Bronchial epithelial cell (primary cell): ENCODE results near the gene MMP24. TPM values are rescaled to one million over a fixed set of nuclear protein-coding genes. Genes with fewer than 3 reads are reported as not detected.

Source experiments
- DNase-seq: peaks from one replicate; pipeline ENCODE4 v3.0.0-alpha.2; 2010; ENCODE audit warnings: low read depth
- FAIRE-seq: peaks from 2 replicates; lab custom pipeline; 2011; peaks lifted over from hg19 to GRCh38; lab: Jason Lieb, UNC
- H3K27me3 ChIP-seq: 2 replicates; pipeline ENCODE4 v1.5.1; 2011; ENCODE audit warnings: low read length; ENCODE audit not compliant: control insufficient read depth, insufficient read depth
- H3K36me3 ChIP-seq: 2 replicates; pipeline ENCODE4 v1.5.1; 2011; ENCODE audit warnings: low read length; ENCODE audit not compliant: control insufficient read depth, insufficient read depth
- H3K4me3 ChIP-seq: 2 replicates; pipeline ENCODE4 v1.5.1; 2011; ENCODE audit warnings: mild to moderate bottlenecking, low read depth, low read length, control low read depth
- total RNA-seq: library from RNA; depleted of rRNA; stranded (reverse); fragments of >200 nt; gene quantifications from 2 replicates; pipeline ENCODE4 v1.2.1, GENCODE V29; 2014
- TF ChIP-seq, protein P1 (sequence below): IDR thresholded peaks from 2 replicates; pipeline ENCODE4 v1.5.1; 2011; ENCODE audit warnings: mild to moderate bottlenecking, moderate library complexity, low read length, control low read depth, inconsistent platforms; ENCODE audit not compliant: insufficient read depth, severe bottlenecking

The MMP24 gene
- total RNA-seq, 1 donor from 2014 or later, result not detected

DNA sequence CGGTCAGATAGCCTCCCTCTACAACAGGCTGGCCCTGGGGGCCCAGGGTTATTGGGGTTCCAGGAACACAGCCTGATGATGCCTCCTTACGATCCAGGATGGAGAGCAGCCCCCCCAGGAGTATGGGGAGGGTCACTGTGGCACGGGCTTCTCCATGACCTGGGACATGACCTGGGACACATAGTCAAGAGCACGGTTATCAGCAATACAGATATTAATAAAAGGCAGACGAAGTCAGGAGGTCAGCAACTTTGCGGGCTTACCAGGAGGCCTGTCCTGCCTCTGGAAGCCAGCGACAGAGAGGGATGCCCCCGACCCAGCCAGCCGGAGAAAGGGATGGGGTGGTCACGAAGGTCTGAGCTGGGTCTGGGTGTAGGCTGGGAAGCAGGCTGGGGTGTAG, 50.6 kb downstream of the MMP24 start:
- FAIRE-seq (no peak), DNase-seq (no peak)
- TF ChIP-seq, protein P1, sequence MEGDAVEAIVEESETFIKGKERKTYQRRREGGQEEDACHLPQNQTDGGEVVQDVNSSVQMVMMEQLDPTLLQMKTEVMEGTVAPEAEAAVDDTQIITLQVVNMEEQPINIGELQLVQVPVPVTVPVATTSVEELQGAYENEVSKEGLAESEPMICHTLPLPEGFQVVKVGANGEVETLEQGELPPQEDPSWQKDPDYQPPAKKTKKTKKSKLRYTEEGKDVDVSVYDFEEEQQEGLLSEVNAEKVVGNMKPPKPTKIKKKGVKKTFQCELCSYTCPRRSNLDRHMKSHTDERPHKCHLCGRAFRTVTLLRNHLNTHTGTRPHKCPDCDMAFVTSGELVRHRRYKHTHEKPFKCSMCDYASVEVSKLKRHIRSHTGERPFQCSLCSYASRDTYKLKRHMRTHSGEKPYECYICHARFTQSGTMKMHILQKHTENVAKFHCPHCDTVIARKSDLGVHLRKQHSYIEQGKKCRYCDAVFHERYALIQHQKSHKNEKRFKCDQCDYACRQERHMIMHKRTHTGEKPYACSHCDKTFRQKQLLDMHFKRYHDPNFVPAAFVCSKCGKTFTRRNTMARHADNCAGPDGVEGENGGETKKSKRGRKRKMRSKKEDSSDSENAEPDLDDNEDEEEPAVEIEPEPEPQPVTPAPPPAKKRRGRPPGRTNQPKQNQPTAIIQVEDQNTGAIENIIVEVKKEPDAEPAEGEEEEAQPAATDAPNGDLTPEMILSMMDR, result no peak
- Histone ChIP-seq H3K36me3 (peaks cover 26% of the 10 kb centered on the region), H3K27me3 (no peaks in the 10 kb centered on the region), H3K4me3 (peak overlapping the region; percentile 46)

DNA sequence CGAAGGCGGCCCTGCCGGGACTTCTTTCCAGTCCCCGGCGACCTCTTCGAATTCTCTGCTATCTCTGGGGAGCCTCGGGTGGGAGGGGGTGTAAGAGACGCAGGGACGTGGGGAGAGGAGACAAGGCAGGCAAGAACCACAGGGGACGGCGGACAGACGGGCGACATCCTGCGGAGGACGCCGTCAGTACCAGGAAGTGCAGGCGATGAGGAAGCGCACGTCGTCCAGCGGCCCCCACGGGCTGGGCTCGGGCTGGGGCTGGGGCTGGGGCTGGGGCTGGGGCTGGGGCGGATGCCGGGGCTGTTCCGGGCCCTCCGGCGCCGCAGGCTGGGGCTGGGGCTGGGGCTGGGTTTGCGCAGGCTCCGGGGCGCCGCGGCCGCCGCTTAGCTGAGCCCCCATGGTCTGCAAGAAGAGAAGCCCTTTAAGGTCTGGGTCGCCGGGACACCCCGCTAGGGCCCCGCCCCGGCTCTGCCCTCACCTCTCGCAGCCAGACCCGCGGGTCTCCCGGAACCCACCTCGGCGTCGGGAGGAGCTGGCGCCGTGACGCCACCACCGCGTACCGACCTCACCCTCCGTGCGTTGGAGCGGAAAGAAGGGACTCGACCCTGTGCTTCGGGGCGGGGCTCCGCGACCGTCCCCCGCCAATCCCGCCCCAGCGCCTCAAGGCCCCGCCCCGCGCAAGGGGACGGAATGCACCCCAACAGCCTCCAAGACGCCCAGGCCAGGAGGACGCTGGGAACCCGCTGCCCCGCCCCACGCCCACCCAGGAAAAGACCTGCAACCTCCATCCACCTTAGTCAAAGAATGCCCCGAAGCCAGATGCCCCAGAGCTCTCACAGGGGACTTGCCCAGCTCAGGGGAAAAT, 51.3 kb downstream of the MMP24 start, which contains the start of gene MMP24OS:
Gene MMP24OS (minus strand): TSS at position 592 of the 865 bp plus-strand sequence. CDS start 193 bp downstream, at position 399.
- DNase-seq, result peak; percentile 73
- no peaks in the 10 kb centered on the region for H3K27me3 ChIP-seq

DNA sequence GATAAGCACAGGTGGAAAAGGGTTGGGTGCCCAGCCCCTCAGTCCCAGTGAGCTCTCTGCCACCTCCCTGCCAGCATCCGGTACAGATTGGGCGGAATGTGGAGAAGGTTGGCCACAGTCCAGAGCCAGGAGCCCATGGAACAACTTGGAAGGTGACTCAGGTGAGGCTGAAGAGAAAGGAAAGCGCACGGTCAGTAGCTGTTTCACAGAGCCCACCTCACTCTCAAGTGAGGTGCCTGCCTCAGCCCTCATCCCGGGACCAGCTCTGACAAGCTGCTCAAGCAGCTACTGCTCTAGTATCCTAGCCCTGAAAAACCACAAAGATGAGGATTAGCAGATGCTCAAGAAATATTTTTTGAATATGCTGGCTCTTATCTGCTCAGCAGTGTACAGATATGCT, 52.5 kb downstream of the MMP24 start:
- TF ChIP-seq, protein P1, result no peak
- Histone ChIP-seq H3K36me3 (peaks cover 31% of the 10 kb centered on the region), H3K27me3 (no peaks in the 10 kb centered on the region), H3K4me3 (no peak overlapping the region)
- peak; percentile 35 for DNase-seq
- no peak for FAIRE-seq

More for the DNA sequence above, 51.3 kb downstream of the MMP24 start, which contains the start of gene MMP24OS:
- FAIRE-seq, result no peak
- TF ChIP-seq, protein P1, result peak; percentile 43
- peaks cover 28% of the 10 kb centered on the region for H3K36me3 ChIP-seq
- H3K4me3 ChIP-seq, result peak within 1 kb of the TSS; percentile 46

DNA sequence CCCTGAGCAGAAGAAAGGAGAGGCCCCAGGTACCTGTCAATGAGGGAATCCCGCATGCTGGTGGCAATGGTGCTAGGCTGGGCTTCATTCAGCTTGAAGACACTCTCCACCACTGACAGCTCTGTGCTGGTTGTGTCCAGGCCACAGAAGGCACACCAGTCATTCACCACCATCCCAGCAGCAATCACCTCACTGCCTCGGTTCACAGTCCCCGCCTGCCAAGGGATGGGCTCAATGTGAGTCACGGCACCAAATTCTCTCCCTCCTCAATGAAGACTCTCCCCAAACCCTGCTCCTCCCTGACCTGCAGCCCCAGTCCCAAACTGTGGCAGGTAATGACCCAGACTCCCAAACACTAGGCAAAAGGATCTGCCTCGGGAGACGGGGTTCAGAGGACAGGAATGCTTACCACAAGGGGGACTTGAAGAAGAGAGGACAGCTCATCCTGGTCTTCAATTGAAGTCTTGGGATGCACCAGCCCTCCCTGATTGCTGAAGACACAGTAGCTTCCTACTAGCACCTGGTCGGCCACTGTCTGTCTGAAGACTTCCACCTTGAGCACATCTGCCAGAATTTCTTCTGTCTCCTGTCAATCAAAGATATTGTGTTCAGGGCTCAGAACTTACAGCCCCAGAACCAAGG, 53.2 kb downstream of the MMP24 start:
- FAIRE-seq (no peak), DNase-seq (no peak)
- TF ChIP-seq, protein P1, result no peak
- Histone ChIP-seq H3K36me3 (peaks cover 31% of the 10 kb centered on the region), H3K27me3 (no peaks in the 10 kb centered on the region), H3K4me3 (no peak overlapping the region)

DNA sequence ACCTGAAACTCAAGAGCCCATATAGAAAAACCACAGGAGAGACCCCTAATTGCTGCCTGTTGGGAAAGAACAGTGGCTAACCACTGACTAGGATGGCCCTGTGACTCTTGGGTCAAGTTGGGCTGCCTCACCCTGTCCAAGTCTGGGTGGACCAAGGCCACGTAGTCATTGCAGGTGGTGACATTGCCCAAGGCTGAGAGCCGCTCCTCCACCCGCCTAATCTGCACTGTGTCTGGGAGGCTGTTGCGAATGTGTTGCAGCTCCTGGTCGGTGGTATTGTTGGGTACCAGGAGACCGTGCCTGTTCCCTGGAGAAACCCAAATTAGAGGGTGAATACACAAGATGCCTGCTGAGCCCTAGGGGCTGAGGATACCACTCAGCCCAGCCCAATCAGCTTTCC, 54.0 kb downstream of the MMP24 start:
- no peak overlapping the region for H3K4me3 ChIP-seq
- FAIRE-seq (no peak), DNase-seq (no peak)
- peaks cover 31% of the 10 kb centered on the region for H3K36me3 ChIP-seq
- no peaks in the 10 kb centered on the region for H3K27me3 ChIP-seq
- TF ChIP-seq, protein P1, result no peak
